ENCODE results near the gene GPRIN3.
"Not testable (repeated sequence)": the region's sequence is repeated elsewhere in the genome, so short reads cannot be mapped to it uniquely, and the experiment has no call there.

GPRIN3 gene

DNA sequence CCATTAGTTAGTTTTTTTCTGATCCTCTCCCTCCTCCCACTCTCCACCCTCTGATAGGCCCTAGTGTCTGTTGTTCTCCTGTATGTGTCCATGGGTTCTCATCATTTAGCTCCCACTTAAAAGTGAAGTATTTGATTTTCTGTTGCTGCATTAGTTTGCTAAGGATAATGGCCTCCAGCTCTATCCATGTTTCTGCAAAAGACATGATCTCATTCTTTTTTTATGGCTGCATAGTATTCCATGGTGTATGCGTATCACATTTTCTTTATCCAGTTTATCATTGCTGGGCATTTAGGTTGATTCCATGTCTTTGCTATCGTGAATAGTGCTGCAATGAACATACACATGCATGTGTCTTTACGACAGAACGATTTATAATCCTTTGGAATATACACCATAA, 53.3 kb downstream of the GPRIN3 start:
- Mint-ChIP-seq H3K4me1 (ENCODE audit: low read depth) (peaks cover 58% of the 10 kb centered on the region), H3K36me3 (ENCODE audit: low read depth) (peaks cover 28% of the 10 kb centered on the region)
- H3K9me3 Mint-ChIP-seq; DNase-seq (ENCODE audit: low spot score); H3K27ac Mint-ChIP-seq; H3K4me3 Mint-ChIP-seq; H3K27me3 Mint-ChIP-seq (ENCODE audit: low read depth): not testable (repeated sequence)

GRCh38 chr4:89253935-89254334, 53.7 kb downstream of the GPRIN3 start:
- Mint-ChIP-seq H3K27me3 (ENCODE audit: low read depth) (no peaks in the 10 kb centered on the region), H3K4me1 (ENCODE audit: low read depth) (peaks cover 57% of the 10 kb centered on the region), H3K9me3 (no peaks in the 10 kb centered on the region), H3K27ac (peak overlapping the region; percentile 24), H3K36me3 (ENCODE audit: low read depth) (peaks cover 32% of the 10 kb centered on the region), H3K4me3 (no peak overlapping the region)
- DNase-seq (ENCODE audit: low spot score): no peak

DNA sequence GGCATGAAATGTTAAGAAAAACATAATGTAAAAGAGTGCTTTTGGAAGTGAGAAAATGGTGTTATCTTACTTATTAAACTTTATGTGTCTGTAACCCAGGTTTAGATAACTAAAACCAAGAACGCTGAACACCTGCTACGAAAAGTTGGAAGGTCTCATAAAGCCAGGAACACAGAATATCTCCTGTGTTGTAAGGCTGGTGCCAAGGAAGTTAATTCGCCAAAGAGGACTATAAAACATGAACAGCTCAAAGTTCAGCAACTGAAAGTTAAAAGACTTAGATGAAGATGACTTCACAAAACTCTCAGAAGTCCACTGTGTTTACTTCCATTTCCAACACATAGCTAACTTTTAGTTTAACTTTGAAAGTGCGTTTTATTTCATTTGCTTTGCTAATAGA, 54.3 kb downstream of the GPRIN3 start:
- H3K36me3 Mint-ChIP-seq (ENCODE audit: low read depth): peaks cover 30% of the 10 kb centered on the region
- H3K4me3 Mint-ChIP-seq: no peak overlapping the region
- peaks cover 52% of the 10 kb centered on the region for H3K4me1 Mint-ChIP-seq (ENCODE audit: low read depth)
- no peaks in the 10 kb centered on the region for H3K9me3 Mint-ChIP-seq
- no peak overlapping the region for H3K27ac Mint-ChIP-seq
- H3K27me3 Mint-ChIP-seq (ENCODE audit: low read depth): no peaks in the 10 kb centered on the region
- no peak for DNase-seq (ENCODE audit: low spot score)

DNA sequence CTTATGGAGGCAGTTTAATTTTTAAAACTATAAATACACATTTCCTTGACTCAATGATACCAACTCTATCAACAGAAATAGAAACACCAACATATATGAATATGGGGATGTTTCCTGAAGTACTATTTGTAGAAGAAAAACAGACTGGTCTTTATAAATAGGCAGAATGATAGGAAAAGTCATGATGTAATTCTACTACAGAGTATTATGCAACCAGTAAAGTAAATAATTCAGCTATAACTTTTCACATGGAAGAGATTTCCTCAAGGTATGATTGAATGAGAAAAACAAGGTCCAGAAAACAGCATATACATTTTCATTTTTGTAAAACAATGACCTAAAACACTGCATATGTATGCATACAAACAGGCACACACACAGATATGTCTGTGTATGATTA, 56.2 kb downstream of the GPRIN3 start:
- H3K27me3 Mint-ChIP-seq (ENCODE audit: low read depth): no peaks in the 10 kb centered on the region
- H3K9me3 Mint-ChIP-seq: no peaks in the 10 kb centered on the region
- H3K36me3 Mint-ChIP-seq (ENCODE audit: low read depth): peaks cover 47% of the 10 kb centered on the region
- H3K27ac Mint-ChIP-seq: no peak overlapping the region
- peaks cover 35% of the 10 kb centered on the region for H3K4me1 Mint-ChIP-seq (ENCODE audit: low read depth)
- DNase-seq (ENCODE audit: low spot score): no peak
- no peak overlapping the region for H3K4me3 Mint-ChIP-seq

DNA sequence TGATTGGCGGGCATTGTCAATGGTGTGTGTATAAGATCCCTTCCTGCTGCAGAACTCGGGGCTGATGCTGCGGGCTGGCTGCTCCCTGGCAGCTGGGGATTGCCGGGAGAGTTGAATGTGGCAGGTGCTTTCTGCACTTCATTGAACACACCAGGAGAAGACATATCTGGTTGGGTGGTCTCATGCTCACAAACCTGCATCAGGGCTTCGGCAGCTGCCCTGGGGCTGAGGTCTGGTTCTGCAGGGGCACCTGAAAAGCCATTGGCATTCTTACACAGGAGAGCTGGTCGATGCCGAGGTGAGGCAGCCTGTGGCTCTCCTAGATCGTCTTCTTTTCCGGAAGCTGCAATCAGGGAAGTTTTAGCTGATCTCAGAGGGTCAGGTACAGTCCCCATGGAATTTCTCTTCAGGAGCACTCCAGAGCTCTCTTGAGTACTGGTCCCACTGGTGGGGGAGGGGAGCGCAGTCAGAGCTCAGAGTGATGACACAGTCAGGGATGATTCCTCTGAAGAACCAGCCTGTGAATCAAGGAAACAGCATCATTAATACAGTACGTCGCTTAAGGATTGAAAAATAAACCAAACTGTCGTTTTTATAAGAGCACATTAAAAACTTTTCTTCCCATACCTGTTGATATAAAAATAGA, 57.8 kb downstream of the GPRIN3 start:
- Mint-ChIP-seq H3K4me3 (no peak overlapping the region), H3K9me3 (no peaks in the 10 kb centered on the region), H3K4me1 (ENCODE audit: low read depth) (peaks cover 35% of the 10 kb centered on the region), H3K27me3 (ENCODE audit: low read depth) (no peaks in the 10 kb centered on the region), H3K27ac (no peak overlapping the region), H3K36me3 (ENCODE audit: low read depth) (peaks cover 55% of the 10 kb centered on the region)
- DNase-seq (ENCODE audit: low spot score): no peak

- H3K9me3 Mint-ChIP-seq: no peaks in the 10 kb centered on the region
- H3K4me3 Mint-ChIP-seq: no peak overlapping the region
- peaks cover 34% of the 10 kb centered on the region for H3K4me1 Mint-ChIP-seq (ENCODE audit: low read depth)
- no peak overlapping the region for H3K27ac Mint-ChIP-seq
- peaks cover 52% of the 10 kb centered on the region for H3K36me3 Mint-ChIP-seq (ENCODE audit: low read depth)
- DNase-seq (ENCODE audit: low spot score): no peak
- no peaks in the 10 kb centered on the region for H3K27me3 Mint-ChIP-seq (ENCODE audit: low read depth)
Measured at GRCh38 chr4:89249313-89249712, 58.3 kb downstream of the GPRIN3 start.

DNA sequence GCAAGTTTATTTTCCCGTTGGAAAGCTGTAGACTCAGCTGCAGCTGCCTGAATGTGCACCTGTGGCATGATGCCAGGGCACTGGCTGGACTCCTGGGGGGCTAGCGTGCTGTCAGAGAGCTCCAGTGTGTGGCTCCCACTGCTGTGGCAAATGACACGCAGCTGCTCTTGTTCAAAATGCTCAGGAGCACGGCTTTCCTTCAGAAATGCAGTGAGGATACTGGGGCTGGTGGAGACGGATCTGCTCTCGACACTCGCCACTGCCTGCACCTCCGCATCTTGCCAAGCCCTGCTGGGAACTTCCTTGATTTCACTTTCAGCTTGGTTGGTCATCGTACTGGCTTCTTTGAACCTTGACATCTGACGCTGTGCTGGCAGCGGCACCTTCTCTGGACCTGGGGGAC, 58.7 kb downstream of the GPRIN3 start:
- Mint-ChIP-seq H3K9me3 (no peaks in the 10 kb centered on the region), H3K27ac (no peak overlapping the region), H3K36me3 (ENCODE audit: low read depth) (peaks cover 50% of the 10 kb centered on the region), H3K4me1 (ENCODE audit: low read depth) (peaks cover 34% of the 10 kb centered on the region), H3K27me3 (ENCODE audit: low read depth) (no peaks in the 10 kb centered on the region), H3K4me3 (no peak overlapping the region)
- DNase-seq (ENCODE audit: low spot score): no peak

DNA sequence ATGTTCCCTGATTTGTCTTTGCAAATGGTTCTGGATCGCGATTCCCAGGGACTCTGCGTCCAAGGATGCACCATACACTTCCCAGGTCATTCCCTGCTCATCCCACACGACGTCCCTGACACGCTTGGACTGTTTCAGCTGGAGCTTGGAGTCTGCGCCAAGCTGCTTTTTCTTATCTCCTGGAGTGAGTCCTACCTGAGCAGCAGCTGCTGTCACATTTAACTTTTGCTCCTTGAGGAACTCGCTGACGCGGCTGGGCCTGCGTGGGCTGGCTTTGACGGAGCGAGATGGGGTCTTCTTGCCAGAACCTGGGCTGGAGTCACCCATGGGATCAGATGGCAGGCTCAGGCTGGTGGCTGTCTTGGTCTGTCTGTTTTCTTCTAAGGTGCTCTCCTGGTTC, 59.6 kb downstream of the GPRIN3 start:
- Mint-ChIP-seq H3K36me3 (ENCODE audit: low read depth) (peaks cover 56% of the 10 kb centered on the region), H3K27ac (no peak overlapping the region), H3K9me3 (no peaks in the 10 kb centered on the region), H3K4me1 (ENCODE audit: low read depth) (peaks cover 37% of the 10 kb centered on the region), H3K4me3 (no peak overlapping the region), H3K27me3 (ENCODE audit: low read depth) (no peaks in the 10 kb centered on the region)
- no peak for DNase-seq (ENCODE audit: low spot score)

- peaks cover 71% of the 10 kb centered on the region for H3K36me3 Mint-ChIP-seq (ENCODE audit: low read depth)
- H3K27ac Mint-ChIP-seq: no peak overlapping the region
Measured at GRCh38 chr4:89245459-89245858, 62.1 kb downstream of the GPRIN3 start.

DNA sequence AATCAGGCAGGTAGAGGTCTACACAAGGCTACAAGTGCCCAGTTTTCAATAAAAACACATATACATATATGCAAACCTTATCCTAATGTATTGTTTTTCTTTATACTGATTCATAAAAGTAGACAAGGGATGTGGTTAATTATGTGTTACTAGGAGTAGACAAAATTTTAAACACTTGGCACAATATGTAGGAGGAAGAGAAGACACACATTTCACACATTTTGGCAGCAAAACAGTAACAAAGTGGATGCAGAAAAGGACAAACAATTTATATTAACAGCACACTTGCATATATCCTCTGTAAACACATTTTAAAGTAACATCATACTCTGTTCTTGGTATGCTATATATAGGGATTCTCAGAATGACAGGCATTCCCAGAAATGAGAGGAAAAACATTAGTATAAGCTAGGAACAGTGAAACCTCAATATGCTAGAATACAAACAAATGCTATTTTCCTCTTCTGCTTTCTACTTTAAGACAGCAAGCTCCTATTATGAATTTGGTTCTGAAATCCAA, 63.8 kb downstream of the GPRIN3 start:
- DNase-seq (ENCODE audit: low spot score): no peak
- no peaks in the 10 kb centered on the region for H3K27me3 Mint-ChIP-seq (ENCODE audit: low read depth)
- no peaks in the 10 kb centered on the region for H3K9me3 Mint-ChIP-seq
- H3K36me3 Mint-ChIP-seq (ENCODE audit: low read depth): peaks cover 59% of the 10 kb centered on the region
- H3K27ac Mint-ChIP-seq: peak overlapping the region; percentile 75
- peak overlapping the region; percentile 36 for H3K4me3 Mint-ChIP-seq
- H3K4me1 Mint-ChIP-seq (ENCODE audit: low read depth): peaks cover 28% of the 10 kb centered on the region

More at GRCh38 chr4:89245459-89245858, 62.1 kb downstream of the GPRIN3 start:
- no peak for DNase-seq (ENCODE audit: low spot score)
- Mint-ChIP-seq H3K27me3 (ENCODE audit: low read depth) (no peaks in the 10 kb centered on the region), H3K4me3 (no peak overlapping the region), H3K9me3 (no peaks in the 10 kb centered on the region), H3K4me1 (ENCODE audit: low read depth) (peaks cover 30% of the 10 kb centered on the region)

- Mint-ChIP-seq H3K36me3 (ENCODE audit: low read depth) (peaks cover 55% of the 10 kb centered on the region), H3K27me3 (ENCODE audit: low read depth) (no peaks in the 10 kb centered on the region), H3K4me3 (peak overlapping the region; percentile 36), H3K9me3 (no peaks in the 10 kb centered on the region), H3K27ac (peak overlapping the region; percentile 75), H3K4me1 (ENCODE audit: low read depth) (peaks cover 28% of the 10 kb centered on the region)
- no peak for DNase-seq (ENCODE audit: low spot score)
Measured at GRCh38 chr4:89242864-89243732, 64.5 kb downstream of the GPRIN3 start.

- DNase-seq (ENCODE audit: low spot score): no peak
- H3K4me3 Mint-ChIP-seq: no peak overlapping the region
- no peaks in the 10 kb centered on the region for H3K9me3 Mint-ChIP-seq
- peaks cover 48% of the 10 kb centered on the region for H3K36me3 Mint-ChIP-seq (ENCODE audit: low read depth)
- no peak overlapping the region for H3K27ac Mint-ChIP-seq
- no peaks in the 10 kb centered on the region for H3K27me3 Mint-ChIP-seq (ENCODE audit: low read depth)
- H3K4me1 Mint-ChIP-seq (ENCODE audit: low read depth): peaks cover 28% of the 10 kb centered on the region
Measured at GRCh38 chr4:89242216-89242615, 65.4 kb downstream of the GPRIN3 start.

DNA sequence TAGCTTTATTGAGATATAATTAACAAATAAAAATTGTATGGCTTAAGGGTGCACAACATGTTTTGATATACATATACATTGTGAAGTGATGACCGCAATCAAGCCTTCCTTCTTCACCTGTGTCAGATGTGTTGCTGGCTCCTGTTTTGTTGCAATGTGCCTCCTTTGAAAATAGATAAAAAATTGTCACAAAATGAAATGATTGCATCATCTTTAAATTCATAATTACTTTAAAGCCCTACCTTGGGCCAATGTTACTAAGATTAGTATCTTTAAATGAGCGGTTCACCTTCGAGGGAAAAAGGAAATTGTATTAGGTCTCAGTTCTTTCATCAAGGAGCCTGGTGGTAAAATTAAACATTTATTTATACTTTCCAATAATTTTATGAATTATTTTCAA, 77.3 kb downstream of the GPRIN3 start:
- peaks cover 4% of the 10 kb centered on the region for H3K36me3 Mint-ChIP-seq (ENCODE audit: low read depth)
- peaks cover 16% of the 10 kb centered on the region for H3K9me3 Mint-ChIP-seq
- no peak overlapping the region for H3K4me3 Mint-ChIP-seq
- peaks cover 4% of the 10 kb centered on the region for H3K4me1 Mint-ChIP-seq (ENCODE audit: low read depth)
- H3K27ac Mint-ChIP-seq: no peak overlapping the region
- no peak for DNase-seq (ENCODE audit: low spot score)
- H3K27me3 Mint-ChIP-seq (ENCODE audit: low read depth): peaks cover 7% of the 10 kb centered on the region

All from T-helper 2 cell treated with Interferon-gamma antibody and Interleukin-4, amounts not matched to agents 5 μg/mL and 100 μg/mL, for 36 hours (primary cell).